ENCODE measurements around the gene THOC6.
"Not testable (repeated sequence)": the region's sequence is repeated elsewhere in the genome, so short reads cannot be mapped to it uniquely, and the experiment has no call there.

Gene THOC6

DNA sequence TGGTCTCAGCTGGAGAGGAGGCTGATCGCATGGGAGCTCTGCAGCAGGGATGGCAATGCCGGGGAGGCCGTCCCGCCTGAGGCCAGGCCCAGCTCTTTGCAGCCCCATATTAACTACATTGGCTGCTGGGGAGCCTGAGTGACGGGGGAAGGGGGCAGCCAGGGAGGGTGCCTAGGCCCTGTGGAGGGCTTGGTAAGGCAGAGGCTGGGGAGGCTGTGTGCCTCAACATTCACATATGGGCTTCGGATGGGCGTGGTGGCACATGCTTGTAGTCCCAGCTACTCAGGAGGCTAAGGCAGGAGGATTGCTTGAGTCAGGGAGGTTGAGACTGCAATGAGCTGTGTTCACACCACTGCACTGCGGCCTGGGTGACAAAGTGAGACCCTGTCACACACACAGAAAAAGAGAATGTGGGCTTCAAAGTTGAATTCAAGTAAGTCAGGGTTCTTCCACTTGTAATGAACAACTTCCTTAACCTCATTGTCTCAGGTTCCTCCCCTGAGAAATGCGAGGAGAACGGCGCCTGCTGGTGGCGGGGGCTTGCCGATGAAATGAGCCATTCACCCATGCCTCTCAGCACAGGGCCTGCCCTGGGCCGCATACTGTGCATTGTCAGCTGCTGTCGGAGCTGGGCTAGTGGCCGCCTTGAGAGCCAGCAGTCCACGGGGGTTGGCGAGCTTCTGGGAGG, 48.9 kb downstream of the THOC6 start:
- H3K9me3 Mint-ChIP-seq (ENCODE audit: low read depth); H3K4me3 Mint-ChIP-seq; H3K27me3 Mint-ChIP-seq: not testable (repeated sequence)
- Mint-ChIP-seq H3K27ac (peak overlapping the region; percentile 99), H3K36me3 (peaks cover 11% of the 10 kb centered on the region), H3K4me1 (ENCODE audit: low read depth) (peaks cover 75% of the 10 kb centered on the region)

DNA sequence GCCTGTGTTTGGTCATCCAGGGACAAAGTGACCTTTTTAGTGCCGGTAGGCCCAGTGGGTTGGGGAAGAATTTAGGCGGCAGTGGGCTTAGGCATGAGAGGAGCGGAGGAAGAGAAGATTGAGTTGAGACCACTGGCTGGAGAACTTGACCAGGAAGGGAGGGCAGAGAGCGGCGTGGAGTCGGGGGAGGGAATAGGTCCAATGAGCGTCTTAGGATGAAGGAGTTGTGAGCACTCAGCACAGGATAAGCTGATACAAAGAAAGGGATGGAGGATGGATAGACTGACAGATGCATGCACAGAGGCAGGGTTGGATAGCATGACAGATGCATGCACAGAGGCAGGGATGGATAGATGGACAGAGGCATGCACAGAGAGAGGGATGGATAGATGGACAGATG, 49.6 kb downstream of the THOC6 start:
- Mint-ChIP-seq H3K27me3 (no peaks in the 10 kb centered on the region), H3K27ac (peak overlapping the region; percentile 99), H3K4me3 (peak overlapping the region; percentile 74), H3K9me3 (ENCODE audit: low read depth) (no peaks in the 10 kb centered on the region), H3K36me3 (peaks cover 12% of the 10 kb centered on the region), H3K4me1 (ENCODE audit: low read depth) (peaks cover 78% of the 10 kb centered on the region)

DNA sequence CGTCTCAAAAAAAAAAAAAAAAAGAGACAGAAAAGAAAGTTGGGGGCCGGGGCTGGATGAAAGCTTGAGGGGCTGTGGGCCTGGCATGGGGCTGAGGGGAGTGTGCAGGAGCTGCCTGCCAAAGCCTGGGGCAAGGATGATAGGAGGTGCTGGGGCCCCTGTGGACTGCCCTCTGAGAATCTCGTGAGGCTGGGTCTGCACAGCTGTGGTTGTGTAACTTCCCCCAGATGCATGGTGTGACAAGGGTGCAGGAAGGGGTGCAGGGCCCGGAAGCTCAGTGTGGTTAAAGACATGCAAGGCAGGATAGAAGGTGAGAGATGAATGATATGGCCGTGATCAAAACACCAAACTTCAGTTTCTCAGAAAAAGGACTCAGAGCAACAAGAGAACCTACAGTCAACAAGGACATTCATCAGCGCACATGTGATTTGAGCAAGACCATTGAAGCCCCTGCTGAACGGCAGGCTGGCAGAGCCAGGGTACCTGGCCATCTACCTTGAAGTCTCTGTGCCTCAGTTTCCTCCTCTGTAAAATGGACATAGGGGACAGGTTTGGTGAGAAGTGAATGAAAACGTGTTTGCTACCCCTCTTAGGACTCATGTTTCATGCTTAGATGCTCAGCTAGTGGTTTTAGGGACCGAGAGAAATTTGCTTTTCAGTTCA, 51.2 kb downstream of the THOC6 start:
- no peaks in the 10 kb centered on the region for H3K27me3 Mint-ChIP-seq
- no peaks in the 10 kb centered on the region for H3K9me3 Mint-ChIP-seq (ENCODE audit: low read depth)
- H3K4me1 Mint-ChIP-seq (ENCODE audit: low read depth) = peaks cover 81% of the 10 kb centered on the region
- peaks cover 8% of the 10 kb centered on the region for H3K36me3 Mint-ChIP-seq
- H3K4me3 Mint-ChIP-seq = peak overlapping the region; percentile 74
- peak overlapping the region; percentile 99 for H3K27ac Mint-ChIP-seq

DNA sequence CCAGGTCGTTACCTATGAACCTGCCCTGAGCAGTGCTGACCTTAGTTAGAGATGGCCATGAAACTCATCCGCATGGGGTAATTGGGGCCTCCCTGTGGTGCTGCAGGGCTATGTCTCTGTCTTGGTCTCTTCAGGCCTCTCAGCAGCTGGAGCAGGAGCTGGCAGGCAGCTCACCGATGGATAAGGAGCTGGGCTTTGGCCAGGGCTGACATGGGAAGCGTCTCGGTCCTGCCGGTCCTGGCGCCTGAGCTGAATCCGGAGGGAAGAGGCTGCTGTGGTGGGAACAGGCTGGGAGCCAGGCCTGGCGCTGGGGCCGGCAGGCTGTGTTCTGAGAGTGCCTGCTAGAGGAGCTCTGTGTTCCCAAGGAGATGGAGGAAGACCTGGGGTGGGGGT, 51.7 kb downstream of the THOC6 start:
- Mint-ChIP-seq H3K4me3 (peak overlapping the region; percentile 74), H3K36me3 (peaks cover 5% of the 10 kb centered on the region), H3K27ac (peak overlapping the region; percentile 99), H3K4me1 (ENCODE audit: low read depth) (peaks cover 77% of the 10 kb centered on the region), H3K9me3 (ENCODE audit: low read depth) (no peaks in the 10 kb centered on the region), H3K27me3 (no peaks in the 10 kb centered on the region)

DNA sequence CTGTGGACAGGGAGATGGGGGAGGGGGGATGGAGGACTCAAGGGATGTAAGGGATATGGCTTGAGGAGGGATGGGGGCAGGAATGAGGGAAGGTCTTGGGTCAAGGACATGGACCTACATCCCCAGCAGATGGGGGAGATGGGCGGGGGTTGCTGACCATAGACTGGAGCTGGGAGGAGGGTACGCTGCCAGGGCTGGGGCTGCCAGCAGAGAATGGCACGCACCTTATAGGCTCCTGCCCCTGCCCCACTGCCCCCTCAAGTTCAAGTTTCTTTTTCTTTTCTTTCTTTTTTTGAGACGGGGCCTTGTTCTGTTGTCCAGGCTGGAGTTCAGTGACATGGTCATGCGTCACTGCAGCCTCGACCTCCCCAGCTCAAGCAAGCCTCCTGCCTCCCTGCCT, 52.1 kb downstream of the THOC6 start:
- H3K9me3 Mint-ChIP-seq (ENCODE audit: low read depth); H3K36me3 Mint-ChIP-seq; H3K4me3 Mint-ChIP-seq; H3K27me3 Mint-ChIP-seq: not testable (repeated sequence)
- peaks cover 78% of the 10 kb centered on the region for H3K4me1 Mint-ChIP-seq (ENCODE audit: low read depth)
- peak overlapping the region; percentile 99 for H3K27ac Mint-ChIP-seq

DNA sequence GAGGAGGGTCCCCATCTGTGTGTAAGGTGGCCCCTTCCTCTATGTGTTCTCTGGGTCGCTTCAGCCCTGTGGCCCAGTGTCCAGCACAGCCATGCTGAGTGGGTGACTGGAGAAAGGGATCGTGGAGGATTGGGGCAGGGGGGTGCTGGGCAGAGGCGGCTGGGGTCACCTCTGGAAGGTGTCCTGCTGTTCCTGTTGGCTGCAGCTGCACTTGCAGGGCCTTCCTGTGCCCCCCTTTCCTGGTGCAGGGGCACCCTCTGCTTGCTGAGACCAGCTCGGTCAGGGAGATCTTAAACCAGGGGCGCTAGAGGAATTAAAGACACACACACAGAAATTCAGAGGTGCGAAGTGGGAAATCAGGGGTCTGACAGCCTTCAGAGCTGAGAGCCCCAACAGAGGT, 52.7 kb downstream of the THOC6 start:
- Mint-ChIP-seq H3K27ac (peak overlapping the region; percentile 99), H3K27me3 (no peaks in the 10 kb centered on the region), H3K9me3 (ENCODE audit: low read depth) (no peaks in the 10 kb centered on the region), H3K4me1 (ENCODE audit: low read depth) (peaks cover 77% of the 10 kb centered on the region), H3K36me3 (peaks cover 5% of the 10 kb centered on the region), H3K4me3 (peak overlapping the region; percentile 49)

Data from activated naive CD8-positive, alpha-beta T cell (primary cell).